Measurements from ENCODE around the gene CSGALNACT2.
"Not testable (repeated sequence)": the region's sequence is repeated elsewhere in the genome, so short reads cannot be mapped to it uniquely, and the experiment has no call there.

Gene CSGALNACT2, protein sequence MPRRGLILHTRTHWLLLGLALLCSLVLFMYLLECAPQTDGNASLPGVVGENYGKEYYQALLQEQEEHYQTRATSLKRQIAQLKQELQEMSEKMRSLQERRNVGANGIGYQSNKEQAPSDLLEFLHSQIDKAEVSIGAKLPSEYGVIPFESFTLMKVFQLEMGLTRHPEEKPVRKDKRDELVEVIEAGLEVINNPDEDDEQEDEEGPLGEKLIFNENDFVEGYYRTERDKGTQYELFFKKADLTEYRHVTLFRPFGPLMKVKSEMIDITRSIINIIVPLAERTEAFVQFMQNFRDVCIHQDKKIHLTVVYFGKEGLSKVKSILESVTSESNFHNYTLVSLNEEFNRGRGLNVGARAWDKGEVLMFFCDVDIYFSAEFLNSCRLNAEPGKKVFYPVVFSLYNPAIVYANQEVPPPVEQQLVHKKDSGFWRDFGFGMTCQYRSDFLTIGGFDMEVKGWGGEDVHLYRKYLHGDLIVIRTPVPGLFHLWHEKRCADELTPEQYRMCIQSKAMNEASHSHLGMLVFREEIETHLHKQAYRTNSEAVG

DNA sequence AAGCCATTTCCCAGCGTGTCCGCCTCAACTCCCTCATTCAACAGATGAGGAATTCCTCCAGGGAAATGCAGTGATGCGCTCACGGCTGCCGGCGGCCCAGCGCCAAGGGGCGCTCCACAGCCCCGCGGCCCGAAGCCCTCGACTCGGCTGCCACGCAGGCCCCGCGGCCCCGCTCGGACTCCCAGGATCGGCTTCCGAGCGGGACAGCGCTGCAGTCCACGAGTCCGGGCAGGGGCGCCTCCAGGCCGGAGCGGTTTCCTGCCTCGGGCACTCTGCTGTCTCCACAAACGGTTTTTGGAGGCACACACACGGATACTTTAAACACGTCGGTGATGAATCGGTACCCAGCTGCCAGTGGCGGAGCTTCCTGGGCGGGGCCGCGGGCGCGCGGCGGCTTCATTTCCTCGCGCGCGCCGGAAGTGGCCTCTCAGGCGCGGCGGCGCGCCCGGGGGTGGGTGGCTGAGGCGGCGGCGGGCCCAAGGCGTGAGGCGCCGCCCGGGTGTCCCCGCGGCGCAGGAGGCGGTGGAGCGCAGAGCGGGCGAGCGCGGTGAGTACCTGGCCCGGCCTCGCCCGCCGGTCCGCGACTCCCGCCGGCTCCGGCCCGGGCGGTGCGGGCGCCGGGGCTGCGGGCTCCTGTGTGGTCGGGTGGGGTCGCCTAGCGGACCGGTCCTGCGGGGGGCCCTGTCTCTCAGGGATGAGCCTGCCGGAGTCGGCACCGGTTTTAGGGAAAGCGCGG is at the start of gene CSGALNACT2:
TSS of gene CSGALNACT2 (plus strand) at position 425 of the 736 bp plus-strand sequence. CDS start 16,705 bp downstream, outside the sequence.
- peak; percentile 73 for DNase-seq

DNA sequence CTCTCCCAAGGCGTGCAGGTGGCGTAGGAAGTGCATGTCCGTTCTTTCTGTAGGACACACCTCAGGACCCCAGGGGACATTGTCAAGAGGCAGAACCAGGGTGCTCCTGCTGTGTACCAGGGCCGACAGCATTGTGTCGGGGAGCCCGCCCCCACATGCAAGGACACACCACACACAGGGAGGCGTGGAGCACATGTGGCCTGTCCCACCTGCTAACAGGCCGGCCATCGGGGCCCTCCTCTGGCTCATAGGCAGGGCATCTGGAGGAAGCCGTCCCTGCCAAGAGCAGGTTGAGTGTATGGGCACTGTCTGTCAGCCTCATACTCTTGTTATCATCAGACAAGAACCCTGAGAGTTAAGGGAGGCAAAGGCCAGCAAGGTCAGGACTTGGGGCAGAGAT is 48.7 kb upstream of the CSGALNACT2 start:
- DNase-seq = no peak

DNA sequence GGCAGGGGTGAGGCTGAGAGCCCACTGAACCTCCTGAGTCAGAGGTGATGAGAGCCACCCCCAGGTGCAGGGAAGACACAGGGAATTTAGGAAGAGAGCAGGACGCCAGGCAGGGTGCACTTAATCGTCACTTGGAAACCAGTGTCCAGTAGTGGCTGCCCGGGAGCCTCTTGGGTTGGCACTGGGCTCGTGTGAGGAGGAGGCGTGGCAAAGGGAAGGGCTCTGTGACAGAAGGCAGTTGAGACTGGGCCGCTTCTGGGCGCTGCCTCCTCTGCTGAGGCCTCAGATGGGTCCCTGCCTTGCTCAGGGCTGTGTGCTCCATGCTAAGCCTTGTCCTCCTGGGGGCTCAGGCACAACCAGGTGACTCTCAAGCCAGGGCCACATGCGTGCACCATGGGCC is 48.1 kb upstream of the CSGALNACT2 start:
- DNase-seq = no peak

DNA sequence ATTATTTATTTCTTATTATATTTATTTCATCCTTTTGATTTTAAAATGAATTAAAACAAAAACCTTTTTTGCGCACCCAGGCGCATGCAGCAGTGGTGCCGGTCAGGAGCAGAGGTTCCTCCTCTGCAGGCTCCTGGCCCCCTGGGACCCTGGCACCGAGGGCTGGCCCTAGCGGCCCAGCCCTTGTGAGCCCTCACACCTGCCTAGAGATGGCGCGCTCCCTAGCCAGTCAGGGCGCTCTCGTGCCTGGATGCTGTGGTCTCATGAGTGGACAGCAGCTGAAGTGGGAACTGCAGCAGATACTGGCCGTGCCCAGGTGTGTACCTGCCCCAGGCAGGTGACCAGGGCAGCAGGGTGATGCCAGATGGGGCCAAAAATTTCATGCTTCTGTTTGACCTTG is 47.6 kb upstream of the CSGALNACT2 start:
- DNase-seq = no peak

DNA sequence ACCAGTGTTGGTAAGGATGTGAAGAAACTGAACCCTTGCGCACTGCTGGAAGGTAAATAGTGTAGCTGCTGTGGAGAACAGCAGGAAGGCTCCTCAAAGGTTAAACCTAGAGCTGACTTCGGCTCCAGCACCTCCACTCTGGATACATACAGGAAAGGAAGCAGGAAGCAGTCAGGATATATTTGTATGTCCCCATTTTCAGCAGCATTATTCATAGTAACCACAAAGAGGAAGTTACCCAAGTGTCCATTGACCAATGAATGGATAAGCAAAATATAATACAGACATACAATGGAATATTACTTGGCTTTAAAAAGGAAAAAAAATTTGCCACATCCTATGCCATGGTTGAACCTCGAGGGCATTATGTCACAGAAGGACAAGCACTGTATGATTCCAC is 46.4 kb upstream of the CSGALNACT2 start:
- DNase-seq = no peak

DNA sequence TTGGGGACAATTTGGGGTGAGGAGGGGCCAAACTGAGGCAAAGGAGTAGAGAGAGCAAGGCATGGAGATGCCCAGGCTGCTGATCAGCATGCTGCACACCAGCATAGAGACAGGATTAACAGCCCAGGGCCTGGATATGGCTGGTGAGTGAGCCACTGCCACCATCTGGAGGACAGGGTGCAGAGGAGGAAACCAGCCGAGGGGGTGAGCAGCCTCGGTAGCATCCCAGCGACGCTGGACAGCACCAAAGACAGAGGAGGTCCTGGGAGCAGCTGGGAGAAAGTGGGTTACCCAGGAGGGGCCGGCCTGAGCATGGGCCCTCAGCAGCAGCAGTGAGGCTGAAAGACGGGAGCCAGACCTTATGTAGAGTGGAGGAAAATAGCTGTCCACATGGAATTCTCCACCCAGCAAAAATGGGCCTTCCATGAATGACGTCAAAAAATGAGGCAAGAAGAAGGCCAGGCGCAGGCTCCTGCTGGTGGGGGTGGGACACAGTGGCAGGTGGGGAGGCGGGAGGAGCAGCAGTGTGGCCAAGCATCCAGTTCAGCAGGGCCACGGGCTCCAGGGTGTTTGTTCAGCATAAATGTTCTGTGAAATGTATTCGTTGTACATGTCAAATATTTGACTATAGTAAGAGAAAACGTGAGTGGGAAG is 44.7 kb upstream of the CSGALNACT2 start:
- DNase-seq = no peak

DNA sequence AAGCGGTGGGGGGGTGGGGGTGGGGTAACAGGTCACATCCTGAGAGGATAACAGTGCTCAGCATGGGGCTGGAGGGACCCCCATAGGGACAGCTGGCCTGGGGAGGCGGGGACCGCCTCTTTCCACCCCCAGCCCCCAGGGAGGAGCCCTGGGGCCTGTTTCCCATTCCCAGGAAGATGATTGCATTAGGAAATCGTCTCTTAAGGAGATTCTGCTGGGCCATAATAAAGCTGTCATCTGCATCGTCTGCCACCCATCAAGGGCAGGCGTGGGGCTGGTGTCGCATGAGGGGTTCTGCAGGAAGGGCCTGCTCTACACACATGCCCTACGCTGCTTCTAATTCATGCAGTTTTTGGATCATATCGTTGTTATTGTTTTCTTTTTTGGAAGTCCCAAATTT is 44.2 kb upstream of the CSGALNACT2 start:
- DNase-seq = no peak

DNA sequence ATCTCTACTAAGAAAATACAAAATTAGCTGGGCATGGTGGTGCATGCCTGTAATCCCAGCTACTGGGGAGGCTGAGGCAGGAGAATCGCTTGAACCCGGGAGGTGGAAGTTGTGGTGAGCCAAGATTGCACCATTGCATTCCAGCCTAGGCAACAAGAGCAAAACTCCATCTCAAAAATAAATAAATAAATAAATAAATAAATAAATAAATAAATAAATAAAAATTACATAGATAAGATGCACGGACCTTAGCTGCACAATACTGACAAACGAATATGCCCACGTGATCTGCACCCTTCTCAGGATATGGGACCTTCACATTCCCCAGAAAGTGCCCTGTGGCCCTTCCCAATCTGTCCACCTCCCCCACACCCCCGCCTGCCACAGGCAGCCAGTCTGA is 38.9 kb upstream of the CSGALNACT2 start:
- DNase-seq = not testable (repeated sequence)

DNA sequence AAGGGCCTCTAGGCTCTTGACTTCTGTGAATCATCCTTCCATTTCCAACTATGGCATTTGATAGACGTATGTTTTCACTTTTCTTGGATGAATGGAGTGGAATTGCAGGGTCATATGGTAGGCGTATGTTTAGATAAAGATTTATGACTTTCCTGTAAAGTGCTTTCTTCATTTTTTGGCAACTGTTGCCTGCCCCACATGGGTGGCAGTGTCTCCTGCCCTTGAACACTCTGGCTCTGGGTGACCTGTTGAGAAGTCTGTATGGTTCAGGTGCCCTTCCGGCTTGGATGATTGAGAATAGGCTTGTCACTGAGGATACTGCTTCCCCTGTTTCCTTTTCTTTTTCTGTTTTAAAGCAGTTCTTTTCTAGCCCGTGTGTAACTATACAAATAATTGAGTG is 38.3 kb upstream of the CSGALNACT2 start:
- DNase-seq = no peak

DNA sequence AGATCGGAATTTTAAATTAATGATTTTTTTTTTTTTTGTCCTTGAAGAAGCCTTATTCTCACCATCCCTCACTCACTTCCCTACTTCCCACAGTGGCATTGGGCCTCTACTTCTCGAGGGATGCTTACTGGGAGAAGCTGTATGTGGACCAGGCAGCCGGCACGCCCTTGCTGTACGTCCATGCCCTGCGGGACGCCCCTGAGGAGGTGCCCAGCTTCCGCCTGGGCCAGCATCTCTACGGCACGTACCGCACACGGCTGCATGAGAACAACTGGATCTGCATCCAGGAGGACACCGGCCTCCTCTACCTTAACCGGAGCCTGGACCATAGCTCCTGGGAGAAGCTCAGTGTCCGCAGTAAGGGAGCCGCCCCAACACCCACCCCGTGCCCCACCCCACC is 37.9 kb upstream of the CSGALNACT2 start:
- no peak for DNase-seq

DNA sequence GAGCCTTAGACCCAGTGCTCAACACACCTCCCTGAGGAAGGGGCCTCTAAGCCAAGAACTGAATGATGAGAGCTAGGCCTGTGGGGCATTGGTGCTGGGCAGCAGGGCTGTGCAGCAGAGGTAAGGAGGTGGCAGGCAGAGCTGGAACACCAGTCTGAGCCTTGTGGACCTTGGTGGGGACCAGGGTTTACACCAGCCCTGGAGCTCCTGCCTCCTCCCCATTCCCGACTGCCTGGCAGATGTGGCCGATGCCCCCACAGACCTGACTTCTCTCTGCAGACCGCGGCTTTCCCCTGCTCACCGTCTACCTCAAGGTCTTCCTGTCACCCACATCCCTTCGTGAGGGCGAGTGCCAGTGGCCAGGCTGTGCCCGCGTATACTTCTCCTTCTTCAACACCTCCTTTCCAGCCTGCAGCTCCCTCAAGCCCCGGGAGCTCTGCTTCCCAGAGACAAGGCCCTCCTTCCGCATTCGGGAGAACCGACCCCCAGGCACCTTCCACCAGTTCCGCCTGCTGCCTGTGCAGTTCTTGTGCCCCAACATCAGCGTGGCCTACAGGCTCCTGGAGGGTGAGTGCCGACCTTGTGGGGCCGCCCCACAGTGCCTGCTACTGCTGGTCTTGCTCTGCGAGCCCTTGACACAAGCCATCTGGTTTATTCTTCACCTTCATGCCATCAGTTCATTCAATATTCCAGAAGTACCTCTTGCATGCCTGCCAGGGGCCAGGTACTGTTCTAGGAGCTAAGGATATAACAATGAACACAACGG is 36.0 kb upstream of the CSGALNACT2 start:
- no peak for DNase-seq

DNA sequence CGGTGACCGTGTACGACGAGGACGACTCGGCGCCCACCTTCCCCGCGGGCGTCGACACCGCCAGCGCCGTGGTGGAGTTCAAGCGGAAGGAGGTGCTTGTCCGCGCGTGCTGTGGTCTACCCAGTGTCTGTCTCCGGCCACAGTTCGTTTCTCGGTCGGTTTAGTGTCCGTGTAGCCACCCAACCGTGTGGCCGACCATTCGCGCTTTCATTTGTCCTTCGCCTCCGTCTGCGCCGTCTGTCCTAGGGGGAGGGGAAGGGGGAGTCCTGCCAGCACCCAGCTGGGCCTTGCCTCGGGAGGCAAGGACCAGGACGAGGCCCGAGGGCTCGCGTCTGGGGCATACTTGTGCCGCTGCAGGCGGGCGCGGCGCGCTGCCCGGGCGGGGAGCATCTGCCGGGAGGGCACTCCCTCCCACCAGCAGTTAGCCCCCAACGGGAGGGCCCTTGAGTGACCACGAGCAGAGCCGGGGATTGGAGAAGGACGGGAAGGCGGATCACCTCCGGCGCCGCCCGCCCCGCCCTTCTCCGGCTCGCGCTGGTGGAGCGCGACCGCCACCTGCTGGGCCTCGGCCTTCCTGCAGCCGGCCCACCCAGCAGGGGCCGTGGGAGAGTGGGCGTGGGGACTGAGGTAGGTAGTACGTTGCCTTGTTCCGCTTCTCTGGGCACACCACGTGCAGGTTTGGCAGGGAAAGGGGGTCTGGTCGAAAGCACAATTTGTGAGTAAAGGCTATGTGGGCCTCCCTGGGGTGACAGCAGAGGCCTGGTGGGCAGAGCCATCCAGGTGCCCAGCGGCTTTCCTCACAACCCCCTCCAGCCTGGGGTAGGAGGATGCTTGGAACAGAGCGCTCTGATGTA is 32.9 kb upstream of the CSGALNACT2 start:
- peak; percentile 69 for DNase-seq

DNA sequence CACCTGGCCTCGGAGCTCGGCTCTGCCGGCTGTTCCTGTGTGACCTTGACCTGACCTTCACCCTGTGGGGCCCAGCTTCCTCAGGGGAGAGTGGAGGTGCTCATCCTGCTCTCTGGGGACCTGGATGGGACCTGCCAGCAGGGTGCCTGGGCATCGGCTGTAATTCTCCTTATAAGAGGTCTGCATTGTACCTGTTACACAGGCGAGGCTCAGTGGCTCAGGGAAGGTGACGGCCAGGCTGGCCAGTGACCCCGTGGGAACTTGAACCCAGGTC is 32.4 kb upstream of the CSGALNACT2 start:
- no peak for DNase-seq

DNA sequence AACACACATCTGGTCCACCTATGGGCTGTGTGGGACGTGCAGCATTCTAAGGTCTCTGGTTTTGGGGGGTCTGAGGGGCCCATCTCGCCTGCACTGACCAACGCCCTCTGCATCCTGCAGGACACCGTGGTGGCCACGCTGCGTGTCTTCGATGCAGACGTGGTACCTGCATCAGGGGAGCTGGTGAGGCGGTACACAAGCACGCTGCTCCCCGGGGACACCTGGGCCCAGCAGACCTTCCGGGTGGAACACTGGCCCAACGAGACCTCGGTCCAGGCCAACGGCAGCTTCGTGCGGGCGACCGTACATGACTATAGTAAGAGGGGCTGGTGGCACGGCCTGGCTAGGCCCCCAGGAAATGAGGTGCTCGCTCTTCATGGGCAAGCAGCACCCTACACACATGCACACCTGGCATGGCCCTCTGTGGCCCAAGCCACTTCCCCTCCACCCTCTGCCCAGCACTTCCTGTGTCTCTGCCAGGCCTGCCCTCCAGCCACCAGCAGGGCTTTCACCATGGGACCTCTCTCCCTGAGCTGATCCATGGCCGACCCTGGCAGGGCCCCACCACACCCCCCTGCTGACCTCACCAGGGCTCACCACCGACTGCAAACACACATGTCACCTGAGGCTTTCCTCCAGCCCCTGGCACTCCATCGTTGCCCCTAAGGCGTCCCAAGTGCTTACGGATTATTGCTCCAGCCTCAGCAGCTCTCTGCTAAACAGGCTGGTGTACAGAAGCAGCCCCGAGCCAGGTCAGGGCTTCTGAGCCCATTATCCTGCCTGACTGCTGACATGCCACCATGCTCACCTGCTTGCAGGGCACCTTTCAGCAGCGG is 31.8 kb upstream of the CSGALNACT2 start:
- DNase-seq = no peak

DNA sequence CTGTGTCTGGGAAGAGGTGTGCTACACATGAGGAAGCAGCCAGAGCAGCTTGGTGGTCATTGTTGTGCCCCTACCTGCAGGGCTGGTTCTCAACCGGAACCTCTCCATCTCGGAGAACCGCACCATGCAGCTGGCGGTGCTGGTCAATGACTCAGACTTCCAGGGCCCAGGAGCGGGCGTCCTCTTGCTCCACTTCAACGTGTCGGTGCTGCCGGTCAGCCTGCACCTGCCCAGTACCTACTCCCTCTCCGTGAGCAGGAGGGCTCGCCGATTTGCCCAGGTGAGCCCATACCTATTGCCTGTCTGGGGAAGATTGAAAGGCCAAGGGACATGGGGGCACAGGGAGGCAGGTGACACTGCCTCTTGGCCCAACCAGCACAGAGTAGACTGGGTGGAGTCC is 29.3 kb upstream of the CSGALNACT2 start:
- DNase-seq = no peak

DNA sequence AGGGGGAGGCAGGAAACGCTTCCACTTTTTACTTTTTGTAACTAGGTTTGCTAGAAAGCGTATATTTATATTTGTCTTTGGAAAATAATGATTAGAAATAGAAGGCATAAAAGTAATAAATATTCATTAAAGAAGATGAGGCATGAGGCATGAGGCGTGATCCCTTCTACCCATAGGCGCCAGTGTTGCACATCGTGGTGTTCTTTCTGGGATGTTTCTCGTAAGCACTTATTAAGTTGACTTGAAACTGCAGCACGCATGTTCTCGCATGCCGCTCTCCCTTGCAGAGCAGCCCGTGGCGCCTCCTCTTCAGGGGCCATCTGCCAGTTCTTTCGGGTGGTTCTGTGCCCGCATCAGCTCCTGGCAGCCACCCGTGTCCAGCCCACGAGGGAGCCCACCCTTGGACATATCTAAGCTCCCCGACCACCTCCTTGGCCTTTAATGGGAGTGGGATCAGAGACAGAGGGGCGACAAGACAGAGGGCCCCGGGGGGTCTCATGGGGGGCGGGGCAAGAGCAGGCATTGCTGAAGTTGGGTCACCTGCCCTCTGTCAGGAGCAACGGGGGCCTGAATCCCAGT is 28.5 kb upstream of the CSGALNACT2 start:
- DNase-seq = no peak

DNA sequence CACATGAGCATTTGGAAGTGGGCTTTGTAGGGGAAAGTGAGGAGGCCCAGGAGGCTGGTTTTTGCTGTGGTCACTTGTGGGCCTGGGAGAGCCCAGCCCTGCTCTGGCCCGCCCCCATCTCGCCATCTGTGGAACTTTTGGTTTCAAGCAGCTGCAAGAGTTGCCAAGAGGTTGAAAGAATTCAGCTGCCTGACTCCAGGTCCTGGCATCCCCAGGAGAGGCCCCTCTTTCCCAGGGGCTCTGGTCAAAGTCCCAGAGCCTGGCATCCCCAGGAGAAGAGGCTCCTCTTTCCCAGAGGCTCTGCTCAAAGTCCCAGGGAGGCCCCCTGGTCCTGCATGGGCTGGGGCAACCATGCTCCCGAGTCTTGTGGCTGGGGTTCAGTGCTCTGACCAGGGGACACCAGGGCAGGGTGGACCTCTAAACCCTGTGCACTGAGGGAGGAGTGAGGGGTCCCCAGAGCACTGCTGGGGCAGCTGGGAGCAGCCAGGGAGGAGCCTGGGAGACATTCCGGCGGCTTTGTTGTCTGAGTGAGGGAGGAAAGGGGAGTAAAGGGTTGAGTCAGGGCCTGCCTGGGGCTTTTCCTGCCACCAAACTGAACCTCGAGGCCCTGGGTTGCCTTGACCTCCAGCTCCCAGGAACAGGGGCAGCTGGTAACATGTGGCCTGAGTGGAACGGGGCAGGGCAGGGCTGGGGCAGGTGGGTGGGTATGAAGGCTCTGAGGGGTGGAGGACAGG is 27.7 kb upstream of the CSGALNACT2 start:
- no peak for DNase-seq

DNA sequence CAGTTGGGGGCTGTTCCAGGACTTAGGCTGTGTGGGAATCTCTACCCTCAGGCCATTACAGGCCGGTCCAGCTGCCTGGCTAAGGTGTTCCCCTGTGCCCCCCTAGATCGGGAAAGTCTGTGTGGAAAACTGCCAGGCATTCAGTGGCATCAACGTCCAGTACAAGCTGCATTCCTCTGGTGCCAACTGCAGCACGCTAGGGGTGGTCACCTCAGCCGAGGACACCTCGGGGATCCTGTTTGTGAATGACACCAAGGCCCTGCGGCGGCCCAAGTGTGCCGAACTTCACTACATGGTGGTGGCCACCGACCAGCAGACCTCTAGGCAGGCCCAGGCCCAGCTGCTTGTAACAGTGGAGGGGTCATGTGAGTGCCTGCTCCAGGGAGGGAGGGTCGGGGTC is 27.1 kb upstream of the CSGALNACT2 start:
- DNase-seq = no peak

DNA sequence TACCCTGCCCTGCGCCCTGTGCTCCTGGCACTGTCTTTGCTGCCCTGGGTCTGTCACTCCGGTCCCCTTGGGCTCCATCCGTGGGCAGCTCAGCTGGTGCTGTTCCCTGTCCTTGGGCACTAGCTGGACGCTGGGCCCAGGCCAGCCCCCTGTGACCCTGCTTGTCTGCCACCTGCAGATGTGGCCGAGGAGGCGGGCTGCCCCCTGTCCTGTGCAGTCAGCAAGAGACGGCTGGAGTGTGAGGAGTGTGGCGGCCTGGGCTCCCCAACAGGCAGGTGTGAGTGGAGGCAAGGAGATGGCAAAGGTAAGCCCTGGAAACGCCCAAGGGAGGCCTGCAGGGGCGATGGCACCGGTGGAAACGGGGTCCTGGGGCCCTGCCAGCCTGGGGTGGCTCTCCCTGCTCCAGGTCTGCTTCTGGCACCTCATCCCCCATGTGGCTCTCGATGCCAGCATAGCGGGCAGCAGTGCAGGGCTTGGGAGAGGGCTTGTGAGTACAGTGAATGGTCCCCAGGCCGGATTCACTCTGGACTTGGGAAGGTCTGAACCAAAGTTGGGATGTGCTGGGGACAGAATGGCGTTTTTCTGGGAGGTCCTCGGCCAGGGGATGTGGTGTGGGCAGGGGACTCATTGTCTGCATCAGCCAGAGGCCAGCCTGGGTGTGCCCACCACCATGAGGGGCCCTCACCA is 26.2 kb upstream of the CSGALNACT2 start:
- DNase-seq = no peak
